Fibroblast of lung (primary cell): ENCODE measurements around the gene WBP11. TPM values are rescaled to one million over a fixed set of nuclear protein-coding genes. Genes with fewer than 3 reads are reported as not detected.

Source experiments
- DNase-seq, 2 donors: peaks; one replicate each; pipeline versions ENCODE4 v3.0.0 to v3.0.0-alpha.2; 2010; ENCODE audit warnings: low read depth in 2 of 2
- H2AFZ ChIP-seq: 2 replicates; pipeline ENCODE4 v1.5.1; 2012; ENCODE audit warnings: low read length, control low read depth, inconsistent platforms
- H3K27ac ChIP-seq: 2 replicates; pipeline ENCODE4 v1.5.1; 2011; ENCODE audit warnings: low read length, control low read depth; ENCODE audit not compliant: insufficient read depth
- H3K27me3 ChIP-seq: 2 replicates; pipeline ENCODE4 v1.5.1; 2011; ENCODE audit warnings: mild to moderate bottlenecking, low read length; ENCODE audit not compliant: control insufficient read depth, insufficient read depth
- H3K36me3 ChIP-seq: 2 replicates; pipeline ENCODE4 v1.5.1; 2011; ENCODE audit warnings: low read length; ENCODE audit not compliant: control insufficient read depth, insufficient read depth
- H3K4me1 ChIP-seq: 2 replicates; pipeline ENCODE4 v1.5.1; 2011; ENCODE audit warnings: low read length; ENCODE audit not compliant: control insufficient read depth, insufficient read depth; ENCODE audit errors: extremely low read depth
- H3K4me2 ChIP-seq: 2 replicates; pipeline ENCODE4 v1.5.1; 2011; ENCODE audit warnings: low read length, control low read depth; ENCODE audit not compliant: insufficient read depth; ENCODE audit errors: extremely low read depth
- H3K4me3 ChIP-seq, 4 experiments: fragments of 200-600 bp in 1 of 4; sonication (generic) in 1 of 4; replicated peaks in 1 of 4; 2 replicates each; pipeline ENCODE4 v1.5.1; 2011 to 2016; ENCODE audit warnings: low read length in 4 of 4, low read depth in 3 of 4, mild to moderate bottlenecking in 3 of 4, control low read depth in 2 of 4, inconsistent platforms in 1 of 4, mixed read lengths in 1 of 4; ENCODE audit not compliant: insufficient read depth in 1 of 4; ENCODE audit errors: control extremely low read depth in 1 of 4
- H3K79me2 ChIP-seq: 2 replicates; pipeline ENCODE4 v1.5.1; 2012; ENCODE audit warnings: mild to moderate bottlenecking, low read length, inconsistent platforms; ENCODE audit not compliant: control insufficient read depth, insufficient read depth
- H3K9ac ChIP-seq: 2 replicates; pipeline ENCODE4 v1.5.1; 2011; ENCODE audit warnings: mild to moderate bottlenecking, low read length, control low read depth; ENCODE audit not compliant: insufficient read depth
- H3K9me3 ChIP-seq: 2 replicates; pipeline ENCODE4 v1.5.1; 2012; ENCODE audit warnings: low read depth, low read length; ENCODE audit not compliant: control insufficient read depth, insufficient read depth
- H4K20me1 ChIP-seq: 2 replicates; pipeline ENCODE4 v1.5.1; 2011; ENCODE audit warnings: low read length; ENCODE audit not compliant: control insufficient read depth, insufficient read depth; ENCODE audit errors: extremely low read depth
- CTCF ChIP-seq, 2 donors: IDR thresholded peaks in 1 of 2; conservative IDR thresholded peaks in 1 of 2; 1 replicate in 1 of 2; 2 replicates in 1 of 2; pipeline ENCODE4 v1.5.1; 2011 to 2012; ENCODE audit warnings: low read length in 2 of 2, control low read depth in 1 of 2, inconsistent platforms in 1 of 2, low read depth in 1 of 2, mild to moderate bottlenecking in 1 of 2
- EZH2 ChIP-seq: IDR thresholded peaks from 2 replicates; pipeline ENCODE4 v1.5.1; 2012; ENCODE audit warnings: low read length, control low read depth, mild to moderate bottlenecking; ENCODE audit errors: missing control alignments
- polyA minus RNA-seq: library from RNA; depleted of rRNA, polyadenylated mRNA; stranded (reverse); fragments of >200 nt; gene quantifications from 2 replicates; pipeline ENCODE4 v1.2.3, GENCODE V29; 2011; ENCODE audit warnings: low replicate concordance
- polyA plus RNA-seq, 2 donors: library from polyadenylated mRNA; depleted of rRNA in 1 of 2; stranded (reverse) in 1 of 2; unstranded in 1 of 2; fragments of >200 nt; gene quantifications; 2 replicates each; pipeline ENCODE4 v1.2.1, GENCODE V29; 2011 to 2012; ENCODE audit warnings: missing spikeins in 1 of 2
- total RNA-seq: library from RNA; depleted of rRNA; stranded (reverse); fragments of >200 nt; gene quantifications from 2 replicates; pipeline ENCODE4 v1.2.1, GENCODE V29; 2014

WBP11 gene
- 8.0 and 10.6 TPM in 2 replicates for total RNA-seq
- polyA plus RNA-seq = 17.5 and 27.4 TPM in 2 replicates
- 31.4 and 34.6 TPM in 2 replicates for polyA plus RNA-seq (2012)
- polyA minus RNA-seq = 11.8 and 19.6 TPM in 2 replicates

GRCh38 chr12:14803011-14803829 is at the start of gene WBP11, which contains the start of gene C12orf60:
WBP11 (minus strand) TSS chr12:14803478; CDS start chr12:14801383, 2,095 bp downstream.
C12orf60 (plus strand) TSS chr12:14803670; CDS start chr12:14822936, 19,266 bp downstream.
- Histone ChIP-seq H3K27ac (peak within 1 kb of the TSS; percentile 98), H3K4me2 (peak within 1 kb of the TSS; percentile 94), H3K4me1 (peaks cover 2% of the 10 kb centered on the region), H3K4me3 (peak within 1 kb of the TSS; percentile 63 to 89 (median 80)), H3K36me3 (no peaks in the 10 kb centered on the region), H3K27me3 (no peaks in the 10 kb centered on the region), H3K9ac (peak within 1 kb of the TSS; percentile 98), H4K20me1 (no peaks in the 10 kb centered on the region), H3K9me3 (no peaks in the 10 kb centered on the region), H2AFZ (peak within 1 kb of the TSS; percentile 37), H3K79me2 (peaks cover 36% of the 10 kb centered on the region)
- no peak for TF ChIP-seq CTCF (conservative IDR thresholded peaks at IDR 0.05 in 1 of 2, IDR thresholded peaks at IDR 0.05 in 1 of 2; ENCODE audit: low read depth in 1 of 2, low read length in 2 of 2)
- no peak for TF ChIP-seq EZH2
- peak; percentile 99 for DNase-seq

GRCh38 chr12:14852880-14853279 is 49.6 kb upstream of the WBP11 start:
- Histone ChIP-seq H3K9me3 (no peaks in the 10 kb centered on the region), H3K36me3 (no peaks in the 10 kb centered on the region), H2AFZ (no peak overlapping the region), H3K4me2 (no peak overlapping the region), H3K27ac (no peak overlapping the region), H3K27me3 (no peaks in the 10 kb centered on the region), H3K4me1 (no peaks in the 10 kb centered on the region), H4K20me1 (no peaks in the 10 kb centered on the region), H3K9ac (no peak overlapping the region), H3K4me3 (no peak overlapping the region), H3K79me2 (no peaks in the 10 kb centered on the region)
- DNase-seq = no peak
- TF ChIP-seq CTCF (conservative IDR thresholded peaks at IDR 0.05 in 1 of 2, IDR thresholded peaks at IDR 0.05 in 1 of 2; ENCODE audit: low read depth in 1 of 2, low read length in 2 of 2) = no peak
- no peak for TF ChIP-seq EZH2

GRCh38 chr12:14850929-14851663 is 47.8 kb upstream of the WBP11 start:
- DNase-seq = no peak
- Histone ChIP-seq H3K9ac (no peak overlapping the region), H2AFZ (no peak overlapping the region), H3K4me1 (peaks cover 2% of the 10 kb centered on the region), H3K9me3 (no peaks in the 10 kb centered on the region), H3K4me3 (no peak overlapping the region), H3K27ac (no peak overlapping the region), H3K27me3 (no peaks in the 10 kb centered on the region), H3K79me2 (no peaks in the 10 kb centered on the region), H3K36me3 (no peaks in the 10 kb centered on the region), H3K4me2 (no peak overlapping the region), H4K20me1 (no peaks in the 10 kb centered on the region)
- TF ChIP-seq EZH2 = no peak
- no peak for TF ChIP-seq CTCF (conservative IDR thresholded peaks at IDR 0.05 in 1 of 2, IDR thresholded peaks at IDR 0.05 in 1 of 2; ENCODE audit: low read depth in 1 of 2, low read length in 2 of 2)
